ENCODE data around the gene TRDMT1.

Gene TRDMT1

GRCh38 chr10:17209881-17210280 is 8.4 kb upstream of the TRDMT1 start:
- no peak for DNase-seq (ENCODE audit: low read depth in 2 of 2)

- no peak for DNase-seq (ENCODE audit: low read depth in 2 of 2)
Observed at GRCh38 chr10:17209302-17209701, 7.8 kb upstream of the TRDMT1 start.

- DNase-seq (ENCODE audit: low read depth in 2 of 2), result no peak
Observed at GRCh38 chr10:17208476-17208875, 7.0 kb upstream of the TRDMT1 start.

- no peak for DNase-seq (ENCODE audit: low read depth in 2 of 2)
Observed at GRCh38 chr10:17206210-17206709, 4.8 kb upstream of the TRDMT1 start.

- no peak for DNase-seq (ENCODE audit: low read depth in 2 of 2)
Observed at GRCh38 chr10:17203416-17203815, 1.9 kb upstream of the TRDMT1 start.

GRCh38 chr10:17202999-17203398 is 1.5 kb upstream of the TRDMT1 start:
- DNase-seq (ENCODE audit: low read depth in 2 of 2), result no peak

GRCh38 chr10:17202506-17202905 is 1.0 kb upstream of the TRDMT1 start:
- DNase-seq (ENCODE audit: low read depth in 2 of 2), result no peak

GRCh38 chr10:17201794-17202116 is 283 bp upstream of the TRDMT1 start:
- DNase-seq (ENCODE audit: low read depth in 2 of 2), result no peak

GRCh38 chr10:17200001-17200911 is 1.2 kb downstream of the TRDMT1 start:
- no peak for DNase-seq (ENCODE audit: low read depth in 2 of 2)

GRCh38 chr10:17199351-17199804 is 2.1 kb downstream of the TRDMT1 start:
- DNase-seq (ENCODE audit: low read depth in 2 of 2), result no peak

GRCh38 chr10:17196573-17196972 is 4.9 kb downstream of the TRDMT1 start:
- no peak for DNase-seq (ENCODE audit: low read depth in 2 of 2)

- no peak for DNase-seq (ENCODE audit: low read depth in 2 of 2)
Observed at GRCh38 chr10:17196045-17196444, 5.4 kb downstream of the TRDMT1 start.

- no peak for DNase-seq (ENCODE audit: low read depth in 2 of 2)
Observed at GRCh38 chr10:17195083-17195482, 6.4 kb downstream of the TRDMT1 start.

- DNase-seq (ENCODE audit: low read depth in 2 of 2), result no peak
Observed at GRCh38 chr10:17190602-17191001, 10.9 kb downstream of the TRDMT1 start.

GRCh38 chr10:17188644-17189172 is 12.8 kb downstream of the TRDMT1 start:
- no peak for DNase-seq (ENCODE audit: low read depth in 2 of 2)

GRCh38 chr10:17185873-17186272 is 15.6 kb downstream of the TRDMT1 start:
- no peak for DNase-seq (ENCODE audit: low read depth in 2 of 2)

GRCh38 chr10:17183110-17183509 is 18.4 kb downstream of the TRDMT1 start:
- no peak for DNase-seq (ENCODE audit: low read depth in 2 of 2)

- DNase-seq (ENCODE audit: low read depth in 2 of 2), result no peak
Observed at GRCh38 chr10:17181751-17182150, 19.7 kb downstream of the TRDMT1 start.

GRCh38 chr10:17181110-17181509 is 20.4 kb downstream of the TRDMT1 start:
- no peak for DNase-seq (ENCODE audit: low read depth in 2 of 2)

- no peak for DNase-seq (ENCODE audit: low read depth in 2 of 2)
Observed at GRCh38 chr10:17179002-17179401, 22.5 kb downstream of the TRDMT1 start.

- DNase-seq (ENCODE audit: low read depth in 2 of 2), result no peak
Observed at GRCh38 chr10:17178006-17178405, 23.5 kb downstream of the TRDMT1 start.

- DNase-seq (ENCODE audit: low read depth in 2 of 2), result no peak
Observed at GRCh38 chr10:17177014-17177413, 24.5 kb downstream of the TRDMT1 start.

GRCh38 chr10:17176091-17176490 is 25.4 kb downstream of the TRDMT1 start:
- no peak for DNase-seq (ENCODE audit: low read depth in 2 of 2)
